ENCODE results near the gene ENGASE.
A peak's percentile ranks its signal among the peaks of the same experiment; 100 is the strongest.

The ENGASE gene

GRCh38 chr17:79116575-79117368 is 42.1 kb downstream of the ENGASE start:
- no peak for DNase-seq

- no peak for DNase-seq
Measured at GRCh38 chr17:79117905-79118487, 43.4 kb downstream of the ENGASE start.

- DNase-seq: no peak
Measured at GRCh38 chr17:79118924-79119323, 44.3 kb downstream of the ENGASE start.

- DNase-seq: no peak
Measured at GRCh38 chr17:79120259-79120658, 45.6 kb downstream of the ENGASE start.

GRCh38 chr17:79123988-79124387 is 49.4 kb downstream of the ENGASE start:
- no peak for DNase-seq

- DNase-seq: no peak
Measured at GRCh38 chr17:79124513-79125209, 50.0 kb downstream of the ENGASE start.

GRCh38 chr17:79125503-79125902 is 50.9 kb downstream of the ENGASE start:
- no peak for DNase-seq

GRCh38 chr17:79126139-79126538 is 51.5 kb downstream of the ENGASE start:
- no peak for DNase-seq

- DNase-seq: no peak
Measured at GRCh38 chr17:79127534-79128135, 53.0 kb downstream of the ENGASE start.

GRCh38 chr17:79129523-79129922 is 54.9 kb downstream of the ENGASE start:
- DNase-seq: no peak

GRCh38 chr17:79130536-79131273 is 56.1 kb downstream of the ENGASE start:
- DNase-seq: no peak

- no peak for DNase-seq
Measured at GRCh38 chr17:79131274-79131635, 56.6 kb downstream of the ENGASE start.

- no peak for DNase-seq
Measured at GRCh38 chr17:79131701-79132100, 57.1 kb downstream of the ENGASE start.

GRCh38 chr17:79132271-79133064 is 57.8 kb downstream of the ENGASE start:
- peak; percentile 91 for DNase-seq

- no peak for DNase-seq
Measured at GRCh38 chr17:79133214-79133613, 58.6 kb downstream of the ENGASE start.

GRCh38 chr17:79133985-79134384 is 59.4 kb downstream of the ENGASE start:
- no peak for DNase-seq

GRCh38 chr17:79135011-79135410 is 60.4 kb downstream of the ENGASE start:
- no peak for DNase-seq

- no peak for DNase-seq
Measured at GRCh38 chr17:79135628-79136405, 61.2 kb downstream of the ENGASE start.

All from NCI-H345 (cell line).